ENCODE data around the gene PPM1H.

DNA sequence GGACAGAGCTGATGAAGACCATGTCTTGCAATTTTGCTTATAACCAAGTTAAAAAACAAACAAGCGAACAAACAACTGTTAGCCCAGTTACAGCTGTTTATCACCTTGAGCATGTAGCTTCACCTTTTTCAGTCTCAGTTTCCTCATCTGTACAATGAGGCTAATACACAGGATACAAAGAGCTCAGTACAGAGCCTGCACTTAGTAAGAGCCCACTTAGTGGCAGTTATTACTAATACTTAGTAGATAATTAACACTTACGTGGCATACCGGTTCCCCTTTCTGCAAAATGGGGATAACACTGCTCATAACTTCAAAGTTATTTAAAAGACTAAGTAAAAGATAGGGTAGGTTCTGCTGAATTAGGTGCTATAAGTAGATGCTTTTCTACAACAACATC is 240.3 kb downstream of the PPM1H start:
- TF ChIP-seq, protein P1, sequence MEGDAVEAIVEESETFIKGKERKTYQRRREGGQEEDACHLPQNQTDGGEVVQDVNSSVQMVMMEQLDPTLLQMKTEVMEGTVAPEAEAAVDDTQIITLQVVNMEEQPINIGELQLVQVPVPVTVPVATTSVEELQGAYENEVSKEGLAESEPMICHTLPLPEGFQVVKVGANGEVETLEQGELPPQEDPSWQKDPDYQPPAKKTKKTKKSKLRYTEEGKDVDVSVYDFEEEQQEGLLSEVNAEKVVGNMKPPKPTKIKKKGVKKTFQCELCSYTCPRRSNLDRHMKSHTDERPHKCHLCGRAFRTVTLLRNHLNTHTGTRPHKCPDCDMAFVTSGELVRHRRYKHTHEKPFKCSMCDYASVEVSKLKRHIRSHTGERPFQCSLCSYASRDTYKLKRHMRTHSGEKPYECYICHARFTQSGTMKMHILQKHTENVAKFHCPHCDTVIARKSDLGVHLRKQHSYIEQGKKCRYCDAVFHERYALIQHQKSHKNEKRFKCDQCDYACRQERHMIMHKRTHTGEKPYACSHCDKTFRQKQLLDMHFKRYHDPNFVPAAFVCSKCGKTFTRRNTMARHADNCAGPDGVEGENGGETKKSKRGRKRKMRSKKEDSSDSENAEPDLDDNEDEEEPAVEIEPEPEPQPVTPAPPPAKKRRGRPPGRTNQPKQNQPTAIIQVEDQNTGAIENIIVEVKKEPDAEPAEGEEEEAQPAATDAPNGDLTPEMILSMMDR (IDR thresholded peaks at IDR 0.05): no peak
- TF ChIP-seq POLR2AphosphoS5 (IDR thresholded peaks at IDR 0.05) (no peak), POLR2A (IDR thresholded peaks at IDR 0.05) (no peak)

Data from prostate gland (tissue), 2 donors.